GM12891 (cell line): ENCODE data around the gene CREB3L2.
A peak's percentile ranks its signal among the peaks of the same experiment; 100 is the strongest.

Experiments used
- DNase-seq: peaks from one replicate; pipeline ENCODE4 v3.0.0; 2011; ENCODE audit warnings: low spot score; ENCODE audit not compliant: insufficient read length
- FAIRE-seq: peaks from 2 replicates; lab custom pipeline; 2011; peaks lifted over from hg19 to GRCh38; lab: Jason Lieb, UNC
- PAX5 ChIP-seq: IDR thresholded peaks from 2 replicates; pipeline ENCODE4 v1.6.1; 2011; ENCODE audit warnings: low read length, moderate library complexity, mild to moderate bottlenecking; ENCODE audit not compliant: insufficient read depth, severe bottlenecking
- POLR2A ChIP-seq: IDR thresholded peaks from 2 replicates; pipeline ENCODE4 v1.6.1; 2011; ENCODE audit warnings: low read depth, low read length, control low read depth
- POLR2AphosphoS5 ChIP-seq: IDR thresholded peaks from 2 replicates; pipeline ENCODE4 v1.6.1; 2011; ENCODE audit warnings: low read depth, low read length, control low read depth
- POU2F2 ChIP-seq: IDR thresholded peaks from 2 replicates; pipeline ENCODE4 v1.6.1; 2011; ENCODE audit warnings: low read depth, mild to moderate bottlenecking, control low read depth, low read length, moderate library complexity
- SPI1 ChIP-seq: IDR thresholded peaks from 2 replicates; pipeline ENCODE4 v1.6.1; 2011; ENCODE audit warnings: low read depth, low read length, control low read depth
- TAF1 ChIP-seq: IDR thresholded peaks from 2 replicates; pipeline ENCODE4 v1.6.1; 2011; ENCODE audit warnings: low read depth, low read length, control low read depth

CREB3L2 gene

DNA sequence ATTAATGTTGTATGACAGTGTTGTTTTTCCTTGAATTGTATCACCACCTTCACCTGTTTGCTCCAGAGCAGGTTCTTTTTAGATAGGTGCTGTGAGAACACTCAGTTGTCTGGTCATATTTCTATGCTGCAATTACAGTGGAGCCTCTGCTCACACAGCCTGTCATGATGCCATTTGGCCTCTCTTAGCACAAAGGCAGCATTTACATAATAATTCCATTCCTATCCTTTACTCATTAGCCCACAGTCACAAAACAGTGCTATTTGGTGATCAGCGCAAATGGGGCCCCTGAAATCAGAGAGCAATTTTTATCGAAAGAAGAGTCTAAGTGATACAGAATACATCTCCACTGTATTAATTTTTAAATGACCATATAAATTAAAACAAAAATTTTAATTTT is 141.3 kb downstream of the CREB3L2 start:
- DNase-seq (no peak), FAIRE-seq (no peak)
- no peak for TF ChIP-seq SPI1
- no peak for TF ChIP-seq PAX5
- TF ChIP-seq POU2F2, result no peak
- no peak for TF ChIP-seq POLR2A
- no peak for TF ChIP-seq TAF1
- no peak for TF ChIP-seq POLR2AphosphoS5

GRCh38 chr7:137853053-137853452 is 148.8 kb downstream of the CREB3L2 start:
- FAIRE-seq (no peak), DNase-seq (no peak)
- TF ChIP-seq TAF1 (no peak), PAX5 (no peak), POLR2AphosphoS5 (no peak), SPI1 (no peak), POU2F2 (no peak), POLR2A (no peak)

DNA sequence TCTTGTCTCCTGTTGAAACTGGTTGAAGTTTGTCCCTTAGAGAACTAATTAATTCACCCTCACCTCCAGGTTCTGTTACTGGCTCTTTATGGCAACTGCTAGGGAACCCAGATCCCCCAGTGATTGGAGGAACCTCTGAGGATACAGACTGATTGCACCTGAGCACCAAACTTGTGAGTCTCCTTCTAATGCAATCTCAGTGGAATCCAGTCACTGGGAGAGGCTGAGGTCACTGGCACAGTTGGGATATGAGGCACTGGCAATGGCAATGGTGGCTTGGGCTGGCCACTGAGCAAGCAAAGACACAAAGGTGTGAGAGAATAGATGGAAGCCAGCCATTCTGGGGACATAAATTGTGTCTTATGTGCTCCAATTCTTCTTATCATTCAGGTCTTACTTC is 149.8 kb downstream of the CREB3L2 start:
- FAIRE-seq (no peak), DNase-seq (no peak)
- TF ChIP-seq POLR2A (no peak), PAX5 (no peak), POLR2AphosphoS5 (no peak)

GRCh38 chr7:137850972-137851945 is 150.6 kb downstream of the CREB3L2 start:
- TF ChIP-seq POU2F2, result no peak
- FAIRE-seq (no peak), DNase-seq (no peak)

- TF ChIP-seq PAX5 (no peak), POLR2AphosphoS5 (no peak), POU2F2 (no peak), TAF1 (no peak), POLR2A (no peak), SPI1 (no peak)
- no peak for FAIRE-seq
Measured at GRCh38 chr7:137850571-137850970, 151.3 kb downstream of the CREB3L2 start.

DNA sequence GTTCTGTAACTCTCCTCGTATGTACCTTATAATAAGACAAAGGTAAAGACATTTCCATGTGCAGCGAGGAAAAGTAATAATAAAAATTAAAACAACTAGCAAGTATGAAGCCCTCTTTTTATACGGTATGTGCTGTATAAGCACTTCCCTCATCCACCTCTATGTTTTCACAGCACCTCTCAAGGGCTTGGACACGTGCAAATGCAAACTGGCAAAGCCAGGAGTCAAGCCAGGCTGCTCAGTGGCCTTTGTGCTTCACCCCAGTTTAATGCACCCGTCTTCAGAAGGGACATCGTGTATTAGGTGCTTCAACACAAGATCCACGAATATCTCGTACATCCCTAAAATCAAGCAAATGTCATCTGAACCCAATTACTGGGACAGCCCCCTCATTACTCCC is 153.8 kb downstream of the CREB3L2 start:
- TF ChIP-seq SPI1, result no peak
- TF ChIP-seq POLR2A, result no peak
- TF ChIP-seq POLR2AphosphoS5, result no peak
- no peak for TF ChIP-seq POU2F2
- no peak for TF ChIP-seq PAX5
- TF ChIP-seq TAF1, result no peak
- FAIRE-seq, result peak; percentile 31
- DNase-seq, result no peak

More at GRCh38 chr7:137850571-137850970, 151.3 kb downstream of the CREB3L2 start:
- no peak for DNase-seq

- no peak for DNase-seq
- FAIRE-seq, result no peak
- TF ChIP-seq POLR2AphosphoS5, result 0 out of 2 replicates have a peak, but pooled peaks have one; percentile 24
- no peak for TF ChIP-seq POLR2A
Measured at GRCh38 chr7:137847568-137848050, 154.3 kb downstream of the CREB3L2 start.

DNA sequence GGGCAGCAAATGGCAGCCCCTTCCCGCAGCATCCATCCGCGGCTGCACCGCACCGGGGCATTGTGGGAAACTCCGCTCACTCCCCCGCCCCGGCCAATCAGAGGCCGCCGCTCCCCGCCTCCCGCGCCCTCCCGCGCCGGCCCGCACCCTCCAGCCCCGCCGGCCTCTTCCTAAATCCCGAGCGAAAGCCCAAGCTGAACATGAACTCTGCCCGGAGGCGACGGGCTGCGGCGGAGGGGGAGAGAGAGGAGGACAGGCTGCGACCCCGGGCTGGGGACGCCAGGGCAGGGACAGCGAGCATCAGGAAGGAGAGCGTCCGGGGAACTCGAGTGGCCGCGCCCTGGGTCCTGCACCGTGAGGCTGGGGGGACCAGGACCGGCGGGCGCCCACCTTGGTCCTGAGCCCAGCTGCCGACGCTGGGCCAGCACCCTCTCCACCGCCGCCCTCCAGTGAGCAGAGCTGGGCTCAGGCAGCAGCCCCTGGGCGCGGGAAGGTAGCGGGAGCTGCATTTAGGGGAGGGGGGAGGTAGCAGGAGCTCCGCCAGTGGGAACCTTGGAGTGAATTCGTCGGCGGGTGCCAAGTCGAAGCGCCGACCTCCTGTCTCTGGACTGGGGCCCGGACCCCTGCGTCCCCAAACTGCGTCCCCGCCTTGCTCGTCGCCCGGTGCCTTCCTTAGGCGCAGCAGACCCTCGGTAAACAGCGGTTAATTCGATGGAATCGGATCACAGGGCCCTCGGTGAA is 154.9 kb downstream of the CREB3L2 start, which contains the start of gene DGKI:
Gene DGKI (minus strand): TSS at position 148 of the 741 bp plus-strand sequence.
- TF ChIP-seq PAX5 (no peak), POLR2A (no peak), POLR2AphosphoS5 (0 out of 2 replicates have a peak, but pooled peaks have one; percentile 14), SPI1 (no peak), TAF1 (no peak), POU2F2 (no peak)
- DNase-seq (no peak), FAIRE-seq (no peak)

- no peak for FAIRE-seq
- TF ChIP-seq POLR2AphosphoS5, result no peak
- no peak for TF ChIP-seq POLR2A
- TF ChIP-seq PAX5, result no peak
- TF ChIP-seq POU2F2, result no peak
- TF ChIP-seq SPI1, result no peak
- TF ChIP-seq TAF1, result no peak
- DNase-seq, result peak; percentile 38
Measured at GRCh38 chr7:137846549-137846826, 155.4 kb downstream of the CREB3L2 start.
